Muscle of leg (tissue), 11 donors: ENCODE measurements around the gene DDX54. TPM values are rescaled to one million over a fixed set of nuclear protein-coding genes. Genes with fewer than 3 reads are reported as not detected.

ENCODE experiments used
- DNase-seq: peaks from one replicate; pipeline ENCODE4 v3.0.0; 2013
- H3K27ac ChIP-seq: one replicate; pipeline ENCODE4 v1.5.1; 2013; ENCODE audit warnings: mild to moderate bottlenecking, low read length, control low read depth
- H3K27me3 ChIP-seq: one replicate; pipeline ENCODE4 v1.6.1; 2013; ENCODE audit warnings: low read length; ENCODE audit not compliant: control insufficient read depth, insufficient read depth
- H3K36me3 ChIP-seq: one replicate; pipeline ENCODE4 v1.6.1; 2013; ENCODE audit warnings: low read length; ENCODE audit not compliant: control insufficient read depth, insufficient read depth
- H3K4me1 ChIP-seq: one replicate; pipeline ENCODE4 v1.6.1; 2013; ENCODE audit warnings: low read length; ENCODE audit not compliant: control insufficient read depth, insufficient read depth
- H3K4me3 ChIP-seq: one replicate; pipeline ENCODE4 v1.5.1; 2013; ENCODE audit warnings: low read length, control low read depth
- H3K9me3 ChIP-seq: replicated peaks from 2 replicates; pipeline ENCODE4 v1.6.1; 2013; ENCODE audit warnings: low read depth, low read length; ENCODE audit not compliant: control insufficient read depth
- WGBS: methylation state at CpG from one replicate; pipeline ENCODE4 v1.1.5; 2013; ENCODE audit warnings: missing lambda C conversion rate; ENCODE audit not compliant: insufficient coverage; 5-methylcytosine and 5-hydroxymethylcytosine counted together
- polyA plus RNA-seq, 8 donors: library from polyadenylated mRNA; unstranded; fragments of 120-200 nt; gene quantifications; one replicate each; pipeline versions ENCODE4 v1.2.1 to v1.2.3, GENCODE V29; 2013; ENCODE audit warnings: inconsistent platforms in 1 of 8, low replicate concordance in 1 of 8; ENCODE audit not compliant: insufficient read length in 8 of 8, insufficient read depth in 1 of 8
- total RNA-seq: library from RNA; stranded (reverse); fragments of 120-200 nt; gene quantifications from one replicate; pipeline ENCODE4 v1.2.4, GENCODE V29; 2013

Gene DDX54
- total and polyA plus RNA-seq, 9 donors, result 20.7 to 80.8 (median 72.7) TPM

- Histone ChIP-seq H3K27me3 (no peaks in the 10 kb centered on the region), H3K36me3 (no peaks in the 10 kb centered on the region), H3K9me3 (no peaks in the 10 kb centered on the region), H3K4me1 (no peaks in the 10 kb centered on the region), H3K27ac (no peak overlapping the region), H3K4me3 (no peak overlapping the region)
- no peak for DNase-seq
- no CpG with 5 or more reads among the region's 4 CpGs for WGBS
These were observed 17.2 kb upstream of the DDX54 start for GRCh38 chr12:113202300-113203075.

GRCh38 chr12:113201187-113202177, 16.2 kb upstream of the DDX54 start:
- Histone ChIP-seq H3K27me3 (no peaks in the 10 kb centered on the region), H3K4me3 (no peak overlapping the region), H3K4me1 (peaks cover 5% of the 10 kb centered on the region), H3K9me3 (no peaks in the 10 kb centered on the region), H3K36me3 (no peaks in the 10 kb centered on the region), H3K27ac (no peak overlapping the region)
- DNase-seq, result no peak
- WGBS, result 69% methylated on average over 12 of the region's 14 CpGs

GRCh38 chr12:113200021-113200797, 14.9 kb upstream of the DDX54 start:
- no peak overlapping the region for H3K27ac ChIP-seq
- H3K9me3 ChIP-seq, result no peaks in the 10 kb centered on the region
- H3K4me1 ChIP-seq, result peaks cover 5% of the 10 kb centered on the region
- no peak overlapping the region for H3K4me3 ChIP-seq
- H3K36me3 ChIP-seq, result no peaks in the 10 kb centered on the region
- H3K27me3 ChIP-seq, result no peaks in the 10 kb centered on the region
- 51% methylated on average over 8 of the region's 12 CpGs for WGBS
- DNase-seq, result no peak

GRCh38 chr12:113198296-113198695, 13.0 kb upstream of the DDX54 start:
- peaks cover 14% of the 10 kb centered on the region for H3K4me1 ChIP-seq
- H3K4me3 ChIP-seq, result no peak overlapping the region
- WGBS, result no CpG with 5 or more reads among the region's 1 CpG
- H3K9me3 ChIP-seq, result no peaks in the 10 kb centered on the region
- H3K27ac ChIP-seq, result no peak overlapping the region
- DNase-seq, result no peak
- no peaks in the 10 kb centered on the region for H3K27me3 ChIP-seq
- no peaks in the 10 kb centered on the region for H3K36me3 ChIP-seq

GRCh38 chr12:113197518-113198077, 12.3 kb upstream of the DDX54 start:
- no peak overlapping the region for H3K4me3 ChIP-seq
- no peaks in the 10 kb centered on the region for H3K27me3 ChIP-seq
- H3K27ac ChIP-seq, result no peak overlapping the region
- WGBS, result 100% methylated on average over 3 of the region's 8 CpGs
- H3K4me1 ChIP-seq, result peaks cover 14% of the 10 kb centered on the region
- DNase-seq, result no peak
- no peaks in the 10 kb centered on the region for H3K9me3 ChIP-seq
- H3K36me3 ChIP-seq, result peaks cover under 1% of the 10 kb centered on the region

- H3K4me1 ChIP-seq, result peaks cover 14% of the 10 kb centered on the region
- no peak overlapping the region for H3K4me3 ChIP-seq
- H3K27me3 ChIP-seq, result no peaks in the 10 kb centered on the region
- no peaks in the 10 kb centered on the region for H3K9me3 ChIP-seq
- peak; percentile 89 for DNase-seq
- H3K36me3 ChIP-seq, result peaks cover 7% of the 10 kb centered on the region
- no peak overlapping the region for H3K27ac ChIP-seq
- 0% methylated on average over 1 of the region's 4 CpGs for WGBS
These were observed 11.7 kb upstream of the DDX54 start for GRCh38 chr12:113196990-113197389.

GRCh38 chr12:113196582-113196981, 11.3 kb upstream of the DDX54 start:
- Histone ChIP-seq H3K27ac (no peak overlapping the region), H3K4me1 (peaks cover 14% of the 10 kb centered on the region), H3K27me3 (no peaks in the 10 kb centered on the region), H3K4me3 (no peak overlapping the region), H3K36me3 (peaks cover 11% of the 10 kb centered on the region), H3K9me3 (no peaks in the 10 kb centered on the region)
- WGBS, result 66% methylated on average over 4 of the region's 7 CpGs
- no peak for DNase-seq

- Histone ChIP-seq H3K4me3 (no peak overlapping the region), H3K27ac (no peak overlapping the region), H3K27me3 (no peaks in the 10 kb centered on the region), H3K4me1 (peaks cover 14% of the 10 kb centered on the region), H3K36me3 (peaks cover 21% of the 10 kb centered on the region), H3K9me3 (no peaks in the 10 kb centered on the region)
- WGBS, result no CpG with 5 or more reads among the region's 13 CpGs
- no peak for DNase-seq
These were observed 10.3 kb upstream of the DDX54 start for GRCh38 chr12:113195598-113195997.

GRCh38 chr12:113194971-113195391, 9.7 kb upstream of the DDX54 start:
- Histone ChIP-seq H3K27me3 (no peaks in the 10 kb centered on the region), H3K36me3 (peaks cover 24% of the 10 kb centered on the region), H3K4me1 (peaks cover 14% of the 10 kb centered on the region), H3K4me3 (no peak overlapping the region), H3K9me3 (no peaks in the 10 kb centered on the region), H3K27ac (peak overlapping the region; percentile 7)
- DNase-seq, result no peak
- 19% methylated on average over 3 of the region's 4 CpGs for WGBS
